ENCODE data around the gene DNAH10. TPM values are rescaled to one million over a fixed set of nuclear protein-coding genes. Genes with fewer than 3 reads are reported as not detected.

Gene DNAH10
- total and polyA plus RNA-seq, 2 donors from 2014 or later: 0.24 to 0.28 TPM

DNA sequence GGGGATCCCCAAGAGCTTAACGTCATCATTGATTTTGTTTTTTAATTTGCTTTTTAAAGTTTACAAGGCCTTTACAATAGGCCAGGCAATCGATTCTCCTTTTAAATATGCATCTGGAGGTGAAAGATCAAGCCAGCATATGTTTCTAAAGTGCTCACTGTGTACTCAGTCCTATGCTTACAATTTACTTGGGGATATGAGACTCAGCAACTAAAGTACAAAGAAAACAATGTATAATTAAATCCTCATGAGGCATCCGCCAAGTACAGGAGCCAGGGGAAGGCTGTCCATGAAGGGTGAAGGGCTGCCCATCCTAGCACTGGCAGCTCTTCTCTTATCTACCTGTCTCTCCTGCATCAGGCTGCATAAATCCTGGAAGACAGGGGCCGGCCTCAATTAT is 198.8 kb downstream of the DNAH10 start:
- intact Hi-C loops (cut with DNase I): no loop called here
- Histone ChIP-seq H3K9me3 (ENCODE audit: control insufficient read depth in 2 of 3, insufficient read depth in 1 of 3, low read length in 3 of 3) (no peaks in the 10 kb centered on the region), H3K36me3 (ENCODE audit: control insufficient read depth in 2 of 3, insufficient read depth in 3 of 3, low read length in 3 of 3) (no peaks in the 10 kb centered on the region), H3K4me3 (ENCODE audit: low read length in 3 of 3) (no peak overlapping the region), H3K9ac (ENCODE audit: low read length in 3 of 3) (no peak overlapping the region), H3K27me3 (ENCODE audit: control insufficient read depth, insufficient read depth, low read length) (no peaks in the 10 kb centered on the region), H3K4me1 (ENCODE audit: control insufficient read depth in 2 of 3, insufficient read depth in 2 of 3, low read depth in 1 of 3, low read length in 3 of 3) (peaks cover 0 to 2% (median 0%) of the 10 kb centered on the region in 3 donors), H3K27ac (ENCODE audit: low read depth in 2 of 2, low read length in 2 of 2) (no peak overlapping the region)
- FAIRE-seq (no peak), DNase-seq (no peak)
- TF ChIP-seq, protein P1, sequence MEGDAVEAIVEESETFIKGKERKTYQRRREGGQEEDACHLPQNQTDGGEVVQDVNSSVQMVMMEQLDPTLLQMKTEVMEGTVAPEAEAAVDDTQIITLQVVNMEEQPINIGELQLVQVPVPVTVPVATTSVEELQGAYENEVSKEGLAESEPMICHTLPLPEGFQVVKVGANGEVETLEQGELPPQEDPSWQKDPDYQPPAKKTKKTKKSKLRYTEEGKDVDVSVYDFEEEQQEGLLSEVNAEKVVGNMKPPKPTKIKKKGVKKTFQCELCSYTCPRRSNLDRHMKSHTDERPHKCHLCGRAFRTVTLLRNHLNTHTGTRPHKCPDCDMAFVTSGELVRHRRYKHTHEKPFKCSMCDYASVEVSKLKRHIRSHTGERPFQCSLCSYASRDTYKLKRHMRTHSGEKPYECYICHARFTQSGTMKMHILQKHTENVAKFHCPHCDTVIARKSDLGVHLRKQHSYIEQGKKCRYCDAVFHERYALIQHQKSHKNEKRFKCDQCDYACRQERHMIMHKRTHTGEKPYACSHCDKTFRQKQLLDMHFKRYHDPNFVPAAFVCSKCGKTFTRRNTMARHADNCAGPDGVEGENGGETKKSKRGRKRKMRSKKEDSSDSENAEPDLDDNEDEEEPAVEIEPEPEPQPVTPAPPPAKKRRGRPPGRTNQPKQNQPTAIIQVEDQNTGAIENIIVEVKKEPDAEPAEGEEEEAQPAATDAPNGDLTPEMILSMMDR (IDR thresholded peaks at IDR 0.05; ENCODE audit: borderline replicate concordance, extremely low read depth, insufficient read depth): no peak

DNA sequence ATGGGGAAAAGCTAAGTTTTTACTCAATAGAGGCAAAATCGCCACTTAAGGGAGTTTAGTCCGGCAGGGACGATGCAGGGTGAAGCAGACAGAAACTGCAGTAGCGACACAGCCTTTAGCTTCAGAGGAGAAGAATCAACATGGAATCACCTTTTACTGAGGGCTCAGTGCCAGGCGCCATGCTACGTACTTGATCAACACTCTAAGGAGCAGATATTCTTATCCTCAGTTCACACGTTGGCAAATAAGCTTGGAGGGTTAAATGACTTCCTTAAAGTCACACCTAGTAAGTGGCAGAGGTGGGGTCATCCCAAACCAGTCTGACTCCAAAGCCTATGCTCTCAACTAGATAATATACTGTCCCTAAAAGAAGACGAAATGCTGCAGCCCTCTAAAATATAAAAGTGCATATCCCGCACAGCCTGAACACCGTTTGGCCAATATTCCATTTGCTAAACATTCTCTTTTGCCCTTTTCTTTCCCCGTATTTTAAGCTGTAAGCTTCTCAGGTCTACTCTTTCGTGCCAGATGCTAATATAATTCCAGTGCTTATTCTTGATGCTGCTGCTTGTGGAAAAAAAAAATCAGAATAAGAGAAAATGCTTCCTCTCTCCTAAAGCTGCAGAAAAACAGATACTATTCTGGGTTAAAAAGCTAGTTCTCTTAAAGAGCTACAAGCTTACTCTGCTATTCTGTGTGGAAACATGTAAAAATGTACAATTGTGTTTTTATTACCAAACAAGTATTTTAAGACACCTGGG is 199.7 kb downstream of the DNAH10 start:
- Histone ChIP-seq H3K9ac (ENCODE audit: low read length in 3 of 3) (no peak overlapping the region), H3K9me3 (ENCODE audit: control insufficient read depth in 2 of 3, insufficient read depth in 1 of 3, low read length in 3 of 3) (no peaks in the 10 kb centered on the region), H3K36me3 (ENCODE audit: control insufficient read depth in 2 of 3, insufficient read depth in 3 of 3, low read length in 3 of 3) (no peaks in the 10 kb centered on the region), H3K27ac (ENCODE audit: low read depth in 2 of 2, low read length in 2 of 2) (no peak overlapping the region), H3K4me3 (ENCODE audit: low read length in 3 of 3) (no peak overlapping the region), H3K27me3 (ENCODE audit: control insufficient read depth, insufficient read depth, low read length) (no peaks in the 10 kb centered on the region), H3K4me1 (ENCODE audit: control insufficient read depth in 2 of 3, insufficient read depth in 2 of 3, low read depth in 1 of 3, low read length in 3 of 3) (peaks cover 0 to 2% (median 0%) of the 10 kb centered on the region in 3 donors)
- DNase-seq (peak in 1 of 5 donors; percentile 13), FAIRE-seq (no peak)
- TF ChIP-seq, protein P1 (IDR thresholded peaks at IDR 0.05; ENCODE audit: borderline replicate concordance, extremely low read depth, insufficient read depth): no peak
- intact Hi-C loops (cut with DNase I): no loop called here

DNA sequence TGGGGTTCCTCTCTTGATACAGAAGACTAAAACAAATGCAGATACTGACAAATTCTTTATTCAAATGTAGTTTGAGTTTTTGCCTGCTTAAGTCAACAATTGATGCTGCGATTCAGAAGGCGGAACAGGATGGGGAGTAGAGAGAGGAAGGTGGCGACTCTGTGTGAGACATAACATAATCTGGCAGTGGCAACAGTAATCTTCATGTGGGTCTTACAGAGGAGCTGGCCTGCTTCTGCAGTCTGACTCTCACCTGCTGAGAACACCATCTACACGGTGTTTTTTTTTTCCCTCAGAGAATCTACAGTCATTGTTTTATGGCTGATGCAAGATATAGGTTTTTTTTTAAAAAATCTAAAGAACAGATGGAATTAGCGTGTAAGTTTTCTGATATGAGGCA is 200.4 kb downstream of the DNAH10 start:
- H3K4me3 ChIP-seq (ENCODE audit: low read length in 3 of 3): no peak overlapping the region
- no peaks in the 10 kb centered on the region for H3K9me3 ChIP-seq (ENCODE audit: control insufficient read depth in 2 of 3, insufficient read depth in 1 of 3, low read length in 3 of 3)
- FAIRE-seq: no peak
- H3K27ac ChIP-seq (ENCODE audit: low read depth in 2 of 2, low read length in 2 of 2): no peak overlapping the region
- no peaks in the 10 kb centered on the region for H3K4me1 ChIP-seq (ENCODE audit: control insufficient read depth in 2 of 3, insufficient read depth in 2 of 3, low read depth in 1 of 3, low read length in 3 of 3)
- TF ChIP-seq, protein P1 (IDR thresholded peaks at IDR 0.05; ENCODE audit: borderline replicate concordance, extremely low read depth, insufficient read depth): no peak
- H3K9ac ChIP-seq (ENCODE audit: low read length in 3 of 3): no peak overlapping the region
- no peaks in the 10 kb centered on the region for H3K27me3 ChIP-seq (ENCODE audit: control insufficient read depth, insufficient read depth, low read length)
- no peaks in the 10 kb centered on the region for H3K36me3 ChIP-seq (ENCODE audit: control insufficient read depth in 2 of 3, insufficient read depth in 3 of 3, low read length in 3 of 3)
- no peak for DNase-seq
- intact Hi-C loops (cut with DNase I): no loop called here
